Upper lobe of left lung (tissue), 4 donors: ENCODE results near the gene EML1.

Experiments
- CTCF ChIP-seq, 6 experiments: fragments of 450-650 bp in 4 of 6; fragments of 200-600 bp in 2 of 6; sonication (generic) in 2 of 6; IDR thresholded peaks; one replicate each; pipeline ENCODE4 v1.5.1; 2016 to 2019; ENCODE audit warnings: antibody characterized with exemption in 6 of 6
- EP300 ChIP-seq, 4 donors: sonication (generic); formaldehyde crosslinking; IDR thresholded peaks; one replicate each; pipeline ENCODE4 v1.5.1; 2017; ENCODE audit warnings: antibody characterized with exemption in 4 of 4, control low read depth in 2 of 4
- POLR2A ChIP-seq, 4 donors: fragments of 450-650 bp; IDR thresholded peaks; one replicate each; pipeline ENCODE4 v1.5.1; 2016 to 2017; ENCODE audit warnings: antibody characterized with exemption in 4 of 4, mild to moderate bottlenecking in 2 of 4
- POLR2AphosphoS5 ChIP-seq, 2 donors: sonication (generic); formaldehyde crosslinking; IDR thresholded peaks; one replicate each; pipeline ENCODE4 v1.5.1; 2017; ENCODE audit warnings: antibody characterized with exemption in 2 of 2

- TF ChIP-seq CTCF (IDR thresholded peaks at IDR 0.05) (no peak), EP300 (IDR thresholded peaks at IDR 0.05) (no peak), POLR2A (IDR thresholded peaks at IDR 0.05) (no peak), POLR2AphosphoS5 (IDR thresholded peaks at IDR 0.05) (no peak)
Observed at GRCh38 chr14:99744199-99744872, 48.9 kb upstream of the EML1 start.
